SHP77 (cell line): ENCODE measurements around the gene PTGES3.
"Not testable (repeated sequence)": the region's sequence is repeated elsewhere in the genome, so short reads cannot be mapped to it uniquely, and the experiment has no call there.

Experiments used
- DNase-seq, 2 experiments: peaks; one replicate each; lab custom pipeline; 2025; lab: John Stamatoyannopoulos, UW

Gene PTGES3

DNA sequence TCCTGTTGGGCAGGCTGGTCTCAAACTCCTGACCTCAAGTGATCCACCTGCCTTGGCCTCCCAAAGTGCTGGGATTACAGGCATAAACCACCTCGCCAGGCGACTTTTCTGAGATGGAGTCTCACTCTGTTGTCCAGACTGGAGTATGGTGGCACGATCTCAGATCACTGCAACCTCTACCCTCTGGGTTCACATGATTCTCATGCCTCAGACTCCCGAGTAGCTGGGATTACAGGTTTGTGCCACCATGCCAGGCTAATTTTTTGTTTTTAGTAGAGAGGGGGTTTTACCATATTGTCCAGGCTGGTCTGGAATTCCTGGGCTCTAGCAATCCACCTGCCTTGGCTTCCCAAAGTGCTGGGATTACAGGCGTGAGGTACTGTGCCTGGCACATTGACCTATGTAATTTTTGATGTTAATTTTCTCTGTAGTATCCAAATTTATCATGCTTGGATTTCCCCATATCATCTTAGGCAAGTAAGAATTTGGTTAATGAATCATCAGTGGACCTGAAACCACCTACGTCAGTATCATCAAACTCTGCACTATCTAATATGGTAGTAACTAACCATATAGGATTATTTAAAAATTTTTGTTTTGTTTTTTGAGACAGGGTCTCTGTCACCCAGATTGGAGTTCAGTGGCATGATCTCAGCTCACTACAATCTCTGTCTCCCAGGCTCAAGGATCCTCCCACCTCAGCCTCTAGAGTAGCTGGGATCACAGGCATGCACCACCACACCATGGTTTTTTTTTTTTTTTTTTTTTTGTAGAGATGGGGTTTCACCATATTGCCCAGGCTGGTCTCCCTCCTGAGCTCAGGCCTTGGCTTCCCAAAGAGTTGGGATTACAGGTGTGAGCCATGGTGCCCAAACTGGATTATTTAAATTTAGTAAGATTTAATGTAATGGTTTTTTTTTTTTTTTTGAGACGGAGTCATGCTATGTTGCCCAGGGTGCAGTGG lies 30.4 kb downstream of the PTGES3 start:
- no peak for DNase-seq

DNA sequence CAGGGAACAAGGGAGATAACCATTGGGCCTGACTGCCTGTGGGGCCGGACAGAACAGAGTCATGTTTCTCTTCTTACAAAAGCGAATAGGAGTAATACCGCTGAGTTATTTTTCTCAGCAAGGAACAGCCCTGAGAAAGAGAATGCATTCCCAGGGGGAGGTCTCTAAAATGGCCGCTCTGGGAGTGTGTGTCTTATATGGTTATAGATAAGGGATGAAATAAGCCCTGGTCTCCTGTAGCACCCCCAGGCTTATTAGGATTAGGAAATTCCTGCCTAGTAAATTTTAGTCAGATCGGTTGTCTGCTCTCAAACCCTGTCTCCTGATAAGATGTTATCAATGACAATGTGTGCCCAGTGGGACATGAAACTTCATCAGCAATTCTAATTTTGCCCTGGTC lies 34.3 kb downstream of the PTGES3 start:
- not testable (repeated sequence) for DNase-seq

DNA sequence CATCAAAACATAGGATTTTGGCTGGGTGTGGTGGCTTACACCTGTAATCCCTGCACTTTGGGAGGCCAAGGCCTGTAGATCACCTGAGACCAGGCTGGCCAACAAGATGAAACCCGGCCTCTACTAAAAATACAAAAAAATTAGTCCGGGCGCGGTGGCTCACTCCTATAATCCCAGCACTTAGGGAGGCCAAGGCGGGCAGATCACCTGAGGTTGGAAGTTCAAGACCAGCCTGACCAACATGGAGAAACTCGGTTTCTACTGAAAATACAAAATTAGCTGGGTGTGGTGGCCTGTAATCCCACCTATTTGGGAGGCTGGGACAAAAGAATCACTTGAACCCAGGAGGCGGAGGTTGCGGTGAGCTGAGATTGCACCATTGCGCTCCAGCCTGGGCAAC lies 40.1 kb downstream of the PTGES3 start:
- DNase-seq, result not testable (repeated sequence)

DNA sequence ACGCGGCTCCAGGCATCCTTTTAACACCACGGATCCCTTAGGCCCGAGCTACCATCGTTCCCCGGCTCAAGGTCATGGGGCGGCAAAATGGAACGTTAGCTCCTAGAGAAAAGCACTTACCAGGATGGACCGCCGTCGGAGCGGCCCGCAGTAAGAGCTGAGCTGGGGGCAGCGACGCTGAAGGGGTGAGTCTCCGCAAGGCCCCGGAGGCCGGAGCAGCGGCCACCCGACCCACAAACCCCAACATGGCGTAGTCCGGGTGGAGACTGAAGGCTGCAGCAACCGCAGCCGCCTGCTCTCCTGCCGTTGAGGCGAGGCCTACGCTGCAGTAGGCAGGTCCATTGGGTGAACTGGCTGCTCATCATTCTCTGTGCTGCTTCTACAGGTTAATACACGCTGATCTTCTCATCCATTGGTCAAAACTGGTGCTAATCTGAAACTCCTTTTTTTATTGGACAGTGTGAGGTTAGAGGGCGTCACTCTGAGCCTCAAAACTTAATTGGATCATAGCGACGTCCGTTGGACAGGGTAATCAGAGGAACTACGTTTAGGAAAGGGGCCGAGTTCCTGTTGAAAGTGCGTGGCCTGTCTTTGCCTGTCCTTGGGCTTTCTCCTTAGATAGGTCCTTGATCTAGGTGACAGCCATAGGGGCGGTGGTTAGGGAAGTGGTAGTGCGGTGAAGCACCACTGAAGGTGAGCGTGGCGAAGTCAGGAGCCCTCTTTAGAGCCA lies 42.2 kb downstream of the PTGES3 start, which contains the start of gene ATP5F1B:
Gene ATP5F1B (minus strand): TSS at position 268 of the 730 bp plus-strand sequence. CDS start 21 bp downstream, at position 247.
- DNase-seq, result peak; percentile 98 to 99

DNA sequence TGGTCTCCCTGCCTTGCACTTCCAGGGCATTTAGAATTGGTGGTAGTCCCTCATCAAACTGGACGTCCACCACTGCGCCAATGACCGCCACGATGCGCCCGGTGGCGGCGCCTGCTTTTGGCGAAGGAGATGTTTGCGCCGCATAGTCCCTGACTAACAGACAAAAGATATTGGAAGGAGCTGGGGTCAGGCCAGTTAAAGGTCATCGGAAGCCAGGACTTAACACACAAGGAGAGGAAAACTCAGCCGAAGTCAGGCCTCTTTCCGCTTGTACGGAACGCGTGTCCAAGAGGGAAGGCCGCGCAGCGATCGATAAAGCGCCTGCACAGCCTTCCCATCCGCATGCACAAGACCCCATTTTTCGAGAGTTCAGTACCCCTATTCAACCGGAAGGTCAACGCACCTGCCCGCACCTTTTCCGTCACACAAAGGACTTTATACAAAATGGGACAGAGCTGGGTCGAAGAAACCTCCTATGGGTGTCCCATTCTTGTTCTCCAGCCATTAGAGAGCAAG lies 42.8 kb downstream of the PTGES3 start:
- no peak for DNase-seq

DNA sequence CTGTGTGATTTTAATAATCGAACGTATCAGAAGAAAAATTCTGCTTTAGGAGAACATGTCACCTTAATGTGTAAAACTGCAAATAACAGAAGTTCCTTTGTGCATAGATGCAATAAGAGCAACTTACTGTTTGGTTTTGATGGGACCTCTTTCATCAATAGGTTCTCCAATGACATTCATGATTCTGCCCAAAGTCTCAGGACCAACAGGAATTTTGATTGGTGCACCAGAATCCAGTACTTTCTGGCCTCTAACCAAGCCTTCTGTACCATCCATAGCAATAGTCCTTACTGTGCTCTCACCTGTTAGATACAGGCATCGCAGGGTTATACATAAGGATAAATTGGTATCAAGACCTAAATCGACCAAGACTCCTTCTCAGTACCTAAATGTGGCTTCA lies 43.4 kb downstream of the PTGES3 start:
- DNase-seq, result no peak

DNA sequence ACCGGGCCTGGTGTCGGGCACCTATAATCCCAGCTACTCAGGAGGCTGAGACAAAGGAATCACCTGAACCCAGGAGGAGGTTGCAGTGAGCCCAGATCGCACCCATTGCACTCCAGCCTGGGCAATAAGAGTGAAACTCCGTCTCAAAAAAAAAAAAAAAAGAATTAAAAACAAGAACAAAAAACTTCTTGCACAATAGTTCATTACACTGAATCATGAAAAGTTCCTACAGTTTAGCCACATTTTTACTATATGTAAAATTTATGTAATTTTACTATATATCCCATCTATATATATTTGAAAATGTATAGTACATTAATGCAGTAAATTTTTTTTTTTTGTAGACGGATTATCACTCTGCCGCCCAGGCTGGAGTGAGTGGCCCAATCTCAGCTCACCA lies 46.9 kb downstream of the PTGES3 start:
- no peak for DNase-seq

DNA sequence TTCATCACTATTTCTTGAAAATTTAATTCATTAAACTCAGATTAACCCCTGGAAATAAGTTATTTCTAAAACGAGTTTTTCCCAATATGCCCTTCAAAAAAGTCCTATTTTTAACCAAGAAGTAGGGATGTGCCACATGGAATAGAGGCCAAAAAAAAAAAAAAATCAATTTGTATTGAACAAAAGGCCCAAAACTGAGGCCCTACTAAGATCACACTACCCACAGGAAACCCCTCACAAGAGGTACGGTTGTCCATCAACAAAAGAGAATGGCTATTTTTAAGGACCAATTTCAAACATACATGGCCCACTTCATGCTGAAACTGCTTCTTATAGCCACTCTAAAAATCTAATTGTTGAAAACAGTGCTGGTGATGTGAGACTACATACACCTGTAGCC lies 50.5 kb downstream of the PTGES3 start:
- no peak for DNase-seq

DNA sequence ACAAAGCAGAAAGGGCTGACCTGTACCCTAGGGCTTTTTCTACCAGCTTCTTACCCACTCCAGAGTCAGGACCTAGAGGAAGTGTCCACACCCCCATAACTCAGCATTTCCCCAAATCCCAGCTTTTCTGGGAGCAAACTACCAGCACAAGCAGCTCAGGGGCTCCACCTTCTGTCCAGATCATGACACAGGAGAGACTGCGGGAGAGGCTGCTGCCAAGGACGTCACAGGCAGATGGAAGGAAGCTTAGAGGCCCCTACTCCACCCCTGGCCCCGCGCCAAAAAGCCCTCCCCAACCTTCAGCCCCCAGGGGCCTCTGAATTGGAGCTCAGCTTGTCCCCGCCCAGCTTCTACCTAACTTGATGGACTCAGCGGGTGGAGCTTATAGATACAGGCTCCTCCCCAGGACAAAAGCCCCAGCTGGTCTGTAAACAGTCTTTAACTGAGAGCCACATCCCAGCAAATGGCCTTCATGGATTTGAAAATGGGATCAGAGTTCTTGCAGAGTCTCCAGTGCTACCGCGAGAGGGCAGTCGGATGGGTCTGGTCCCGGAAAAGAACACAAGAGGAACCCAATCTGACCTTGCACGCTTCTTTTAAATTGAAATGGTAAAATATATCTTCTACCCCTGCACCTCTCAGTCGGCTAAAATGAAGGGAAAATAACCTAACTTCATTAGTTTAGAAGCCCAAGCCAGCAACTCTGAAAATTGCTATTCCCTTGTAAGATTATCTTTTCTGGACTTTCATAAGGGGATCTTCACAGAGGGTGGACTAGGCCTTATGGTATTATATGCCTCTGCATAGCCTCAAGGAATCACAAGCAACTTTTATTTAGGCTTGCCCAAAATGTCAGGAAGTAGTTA lies 51.2 kb downstream of the PTGES3 start:
- DNase-seq, result peak; percentile 99

DNA sequence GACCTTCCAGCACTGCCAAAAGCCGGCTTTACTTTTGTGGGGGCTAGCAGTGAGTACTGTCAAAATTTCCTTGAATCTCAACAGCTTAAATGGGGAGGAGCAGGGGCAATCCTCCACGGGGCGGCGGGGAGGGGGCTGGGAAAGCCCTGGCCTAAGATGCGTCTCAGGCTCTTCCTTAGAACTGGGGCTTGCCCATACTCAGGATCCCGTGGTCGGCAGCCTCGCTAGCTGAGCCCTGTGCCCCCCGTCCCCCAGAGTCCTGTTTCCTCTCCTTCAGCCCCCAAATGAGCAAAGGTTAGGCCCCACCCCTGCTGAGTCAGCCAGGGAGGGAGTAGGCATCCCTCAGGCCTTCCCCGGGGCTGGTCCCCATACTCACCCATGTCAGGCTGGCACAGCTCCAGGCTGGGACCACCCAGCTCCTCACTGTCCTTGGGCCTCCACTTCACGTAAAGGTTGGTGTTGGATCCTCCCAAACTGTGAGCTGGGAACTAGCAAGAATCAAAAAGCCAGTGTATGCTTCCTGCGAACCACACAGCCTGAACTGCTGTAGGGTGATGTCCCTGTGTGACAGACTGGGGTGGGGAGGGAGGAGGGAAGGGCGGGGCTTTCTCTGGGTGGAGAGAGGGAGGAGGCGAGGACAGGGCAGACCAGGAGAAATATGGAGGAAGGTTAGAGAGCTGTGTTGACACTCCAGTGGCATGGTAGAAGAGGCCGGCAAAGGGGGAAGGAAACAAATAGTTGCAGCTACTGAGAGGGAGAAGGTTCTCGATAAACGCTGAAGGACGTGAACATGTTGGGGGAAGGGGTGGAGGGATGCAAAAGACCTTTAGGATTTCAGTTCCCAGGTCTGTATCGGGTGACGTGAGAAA lies 52.0 kb downstream of the PTGES3 start:
- DNase-seq, result peak; percentile 76 to 78

DNA sequence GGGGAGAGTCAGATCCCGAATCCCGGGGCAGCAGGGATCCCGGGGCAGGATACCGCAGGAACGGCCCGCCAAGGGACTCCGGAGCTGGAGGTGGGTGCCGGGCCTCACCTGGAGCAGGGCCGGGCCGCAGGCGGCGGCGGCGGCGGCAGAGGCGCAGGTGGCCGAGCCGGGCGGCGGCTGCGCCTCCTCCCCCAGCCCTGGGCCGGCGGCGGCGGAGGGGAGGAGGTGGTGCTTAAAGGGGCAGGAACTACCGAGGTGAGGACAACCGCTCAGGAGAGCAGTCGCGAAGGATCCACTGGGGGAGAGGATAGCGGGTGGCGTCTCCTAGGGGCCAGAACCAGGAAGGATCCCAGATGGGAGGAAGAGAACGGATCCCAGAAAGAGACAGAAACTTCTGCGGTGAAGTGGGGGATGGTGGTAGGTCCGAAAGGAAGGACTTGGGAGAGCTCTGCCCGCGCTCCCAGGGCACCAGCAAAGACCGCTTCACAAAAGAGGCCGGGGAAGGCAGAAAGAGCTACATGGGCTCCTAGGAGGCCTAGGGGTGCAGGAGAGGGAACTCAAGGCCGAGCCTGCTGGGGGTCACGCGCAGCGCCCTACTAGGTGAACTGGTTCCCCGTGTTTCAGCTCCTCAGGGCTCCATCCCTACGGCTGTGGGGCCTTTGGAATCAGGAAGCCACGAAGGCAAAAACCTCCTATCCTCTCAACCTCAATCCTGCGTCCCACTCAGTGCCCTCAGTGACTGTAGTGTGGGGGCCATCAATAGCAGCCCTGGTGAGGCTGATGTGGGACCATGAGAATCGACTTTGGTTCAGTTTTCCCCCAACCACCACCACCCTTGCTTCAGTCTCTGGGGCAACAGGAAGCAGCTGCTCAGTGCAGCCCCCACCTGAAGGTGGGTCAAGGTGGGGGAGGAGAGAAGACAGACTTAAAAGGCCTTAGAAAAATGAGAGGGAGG lies 53.0 kb downstream of the PTGES3 start:
- peak; percentile 79 to 85 for DNase-seq

DNA sequence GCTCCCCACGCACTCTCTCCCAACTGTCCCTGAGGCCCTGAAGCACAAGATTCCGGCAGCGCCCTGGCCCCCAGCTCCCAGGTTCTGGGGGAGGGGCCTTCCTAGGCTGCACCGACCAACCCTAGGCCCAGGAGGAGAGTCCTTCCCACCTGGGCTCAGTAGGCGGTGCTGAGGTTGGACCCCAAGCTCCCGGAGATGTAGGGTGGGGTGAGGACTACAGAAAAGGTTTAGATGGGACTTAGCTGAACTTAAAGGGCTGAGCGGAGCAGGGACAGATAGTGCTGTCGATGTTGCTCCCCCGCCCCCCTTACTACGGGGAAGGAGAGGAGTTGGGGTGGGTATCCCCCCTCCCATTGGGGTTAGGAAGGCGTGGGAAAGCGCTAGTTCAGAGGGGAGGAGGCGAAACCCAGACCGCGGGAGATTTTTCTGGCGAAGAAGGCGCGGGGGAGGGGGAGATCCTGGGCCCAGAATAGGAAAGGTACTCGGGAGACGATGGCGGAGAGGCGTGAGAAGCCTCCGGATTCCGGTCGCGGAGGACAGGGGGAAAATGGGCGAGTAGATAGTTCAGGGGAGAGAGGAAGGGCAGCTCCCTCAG lies 53.7 kb downstream of the PTGES3 start:
- DNase-seq, result peak; percentile 13 to 70

DNA sequence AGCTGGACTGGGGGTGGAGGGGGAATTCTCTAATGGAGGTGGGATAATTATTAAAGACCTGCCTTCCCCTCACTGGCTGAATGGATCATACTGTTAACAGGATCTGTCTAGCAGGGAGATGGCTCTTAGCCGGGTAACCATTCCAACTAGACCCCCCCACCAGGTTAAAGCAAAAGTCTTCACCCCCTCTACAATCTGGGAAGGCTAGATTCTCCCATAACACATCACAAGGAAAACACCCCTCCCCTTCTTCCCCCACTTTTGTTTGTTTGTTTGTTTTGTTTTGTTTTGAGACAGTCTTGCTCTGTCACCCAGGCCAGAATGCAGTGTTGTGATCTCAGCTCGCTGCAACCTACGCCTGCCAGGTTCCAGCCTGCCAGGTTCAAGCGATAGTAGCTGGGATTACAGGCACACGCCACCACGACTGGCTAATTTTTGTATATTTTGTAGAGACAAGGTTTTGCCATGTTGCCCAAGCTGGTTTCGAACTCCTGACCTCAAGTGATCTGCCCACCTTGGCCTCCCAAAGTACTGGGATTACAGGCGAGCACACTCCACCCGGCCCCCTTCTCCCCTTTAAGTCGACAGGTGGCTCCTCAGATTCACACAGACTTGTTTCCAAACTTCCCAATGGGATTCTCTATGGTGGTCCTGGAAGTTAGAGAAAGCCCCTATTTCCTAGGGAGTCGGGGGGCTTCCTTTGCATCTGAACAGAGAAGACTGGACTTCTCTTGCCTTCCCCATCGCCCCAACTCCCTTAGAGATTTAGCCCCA lies 54.4 kb downstream of the PTGES3 start:
- no peak for DNase-seq

DNA sequence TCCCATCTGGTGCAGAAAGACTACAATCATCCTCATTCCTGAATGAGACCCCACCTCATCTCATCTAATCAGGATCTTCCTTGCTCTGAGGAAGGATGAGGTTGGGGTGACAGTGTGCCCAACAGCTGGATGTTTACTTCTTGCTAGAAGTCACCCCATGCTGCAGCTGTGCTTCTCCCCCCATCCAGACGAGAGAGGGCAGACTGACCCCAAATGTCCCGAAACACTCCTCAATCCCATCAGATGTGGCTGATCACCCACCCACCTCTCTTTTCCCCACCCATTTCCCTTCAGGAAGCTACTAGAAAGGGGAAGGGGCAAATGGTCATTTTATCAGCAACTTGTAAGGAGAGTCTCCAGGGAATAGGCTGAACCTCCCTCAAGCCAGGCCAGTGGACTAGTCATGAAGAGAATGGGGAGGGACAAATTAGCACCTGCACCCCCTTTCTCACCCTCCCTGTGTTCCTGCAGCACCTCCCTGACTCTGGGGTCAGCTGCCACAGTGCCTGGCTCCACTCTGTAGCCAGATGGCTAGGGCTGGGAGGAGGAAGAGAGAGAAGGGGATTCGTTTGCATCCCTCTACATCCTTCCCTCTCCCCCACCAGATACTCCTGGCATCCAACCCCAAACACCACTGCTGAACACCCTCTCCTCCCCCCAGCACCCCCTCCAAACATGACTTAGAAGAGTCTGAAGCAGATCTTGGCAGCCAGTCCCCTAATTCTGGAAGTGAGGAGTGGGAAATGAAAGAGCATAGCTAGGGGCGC lies 55.2 kb downstream of the PTGES3 start:
- no peak for DNase-seq

DNA sequence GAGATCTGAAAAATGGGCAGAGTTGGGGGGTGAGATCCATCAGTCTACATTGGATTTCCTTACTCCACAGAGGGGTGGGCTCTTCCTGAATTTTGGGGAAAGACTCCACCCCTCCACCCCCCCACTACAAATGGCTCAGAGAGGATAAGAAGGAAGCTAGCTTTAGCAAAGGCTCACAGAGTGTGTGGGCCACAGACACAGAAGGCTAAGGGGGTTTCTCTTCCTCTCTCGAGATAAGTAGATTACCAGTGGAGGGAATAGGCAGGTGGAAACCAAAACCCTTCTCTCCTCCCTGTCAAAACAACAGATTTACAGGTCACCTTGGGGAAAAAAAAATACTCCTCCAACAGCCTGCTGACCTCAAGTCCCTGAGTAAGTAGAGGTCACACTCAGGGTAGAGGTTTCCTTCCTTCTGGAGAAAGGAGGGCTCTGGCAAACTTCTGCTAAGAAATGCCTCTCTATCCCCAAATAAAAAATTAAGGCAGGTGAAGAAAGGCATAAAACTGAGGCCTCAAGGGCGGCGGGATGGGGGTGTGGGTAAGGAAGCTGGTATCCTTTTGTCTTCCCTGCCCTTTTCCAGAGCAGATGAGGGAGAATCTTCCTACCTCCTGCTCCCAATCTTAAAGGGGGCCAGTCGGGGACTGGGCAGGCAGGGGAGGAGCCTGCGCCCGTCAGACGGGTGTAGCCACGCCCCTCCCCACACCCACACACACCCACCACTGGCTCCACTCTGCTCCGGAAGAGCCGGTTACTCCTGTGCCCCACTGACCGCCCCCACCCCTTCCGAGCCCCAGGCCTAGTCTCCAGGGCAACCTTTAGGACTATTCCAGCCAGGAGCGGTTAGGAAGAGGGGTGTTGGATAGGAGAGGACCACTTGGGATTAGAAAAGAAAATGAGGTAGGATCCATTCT lies 56.0 kb downstream of the PTGES3 start:
- DNase-seq, result peak in 1 of 2 experiments; percentile 21

DNA sequence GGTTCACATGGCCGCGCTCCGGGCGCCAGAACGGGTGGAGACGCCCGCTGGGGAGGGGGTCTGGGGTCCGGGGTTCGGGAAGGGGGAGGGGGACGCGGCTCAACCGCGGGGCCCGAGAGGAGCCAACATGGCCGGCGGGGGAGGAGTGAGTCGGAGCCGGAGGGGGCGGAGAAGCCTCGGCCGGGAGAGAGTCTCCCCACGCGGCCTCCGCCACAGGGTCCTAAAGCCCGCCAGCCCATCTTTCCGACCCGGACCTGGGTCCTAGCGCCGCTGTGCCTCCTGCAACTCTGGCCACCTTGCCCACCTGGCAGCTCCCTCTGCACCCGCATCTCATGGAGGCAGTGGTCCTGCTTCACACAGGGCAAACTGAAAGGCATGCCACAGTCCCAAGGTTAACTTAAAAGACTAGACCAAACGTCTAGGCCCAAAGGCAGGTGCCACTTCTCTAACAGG lies 57.9 kb downstream of the PTGES3 start, which contains the start of gene BAZ2A:
Gene BAZ2A (minus strand): TSS at position 147 of the 453 bp plus-strand sequence. CDS start 12,796 bp downstream, outside the sequence.
- DNase-seq, result peak; percentile 74 to 86
